RPMI8226 (cell line): ENCODE measurements around the gene TM9SF4.

Source experiments
- DNase-seq: peaks from one replicate; pipeline ENCODE4 v3.0.0-alpha.2; 2015

The TM9SF4 gene

GRCh38 chr20:32130965-32131364, 21.5 kb downstream of the TM9SF4 start:
- DNase-seq, result no peak

- DNase-seq, result no peak
Observed at GRCh38 chr20:32132911-32133549, 23.5 kb downstream of the TM9SF4 start.

GRCh38 chr20:32134026-32134425, 24.5 kb downstream of the TM9SF4 start:
- no peak for DNase-seq

GRCh38 chr20:32135983-32136515, 26.5 kb downstream of the TM9SF4 start:
- no peak for DNase-seq

GRCh38 chr20:32138921-32139320, 29.4 kb downstream of the TM9SF4 start:
- no peak for DNase-seq

GRCh38 chr20:32139947-32140346, 30.4 kb downstream of the TM9SF4 start:
- no peak for DNase-seq

GRCh38 chr20:32140603-32141002, 31.1 kb downstream of the TM9SF4 start:
- no peak for DNase-seq

- no peak for DNase-seq
Observed at GRCh38 chr20:32141465-32141980, 32.0 kb downstream of the TM9SF4 start.

- DNase-seq, result no peak
Observed at GRCh38 chr20:32142088-32142487, 32.6 kb downstream of the TM9SF4 start.

GRCh38 chr20:32142991-32143390, 33.5 kb downstream of the TM9SF4 start:
- DNase-seq, result no peak

GRCh38 chr20:32144898-32145662, 35.6 kb downstream of the TM9SF4 start:
- no peak for DNase-seq

- DNase-seq, result no peak
Observed at GRCh38 chr20:32149566-32150170, 40.2 kb downstream of the TM9SF4 start.

- no peak for DNase-seq
Observed at GRCh38 chr20:32150291-32150848, 40.9 kb downstream of the TM9SF4 start.

- no peak for DNase-seq
Observed at GRCh38 chr20:32152421-32153155, 43.1 kb downstream of the TM9SF4 start.

GRCh38 chr20:32153156-32153665, 43.7 kb downstream of the TM9SF4 start:
- no peak for DNase-seq

GRCh38 chr20:32153771-32154170, 44.3 kb downstream of the TM9SF4 start:
- no peak for DNase-seq

- peak; percentile 11 for DNase-seq
Observed at GRCh38 chr20:32155017-32155981, 45.8 kb downstream of the TM9SF4 start.

- DNase-seq, result no peak
Observed at GRCh38 chr20:32157611-32158010, 48.1 kb downstream of the TM9SF4 start.

GRCh38 chr20:32158351-32158750, 48.8 kb downstream of the TM9SF4 start:
- DNase-seq, result no peak

- no peak for DNase-seq
Observed at GRCh38 chr20:32158943-32159660, 49.6 kb downstream of the TM9SF4 start.
